Sigmoid colon (tissue), 4 donors: ENCODE measurements around the gene OBI1.

Source experiments
- CTCF ChIP-seq, 4 experiments: fragments of 450-650 bp in 3 of 4; fragments of 200-600 bp in 1 of 4; IDR thresholded peaks; one replicate each; pipeline ENCODE4 v1.5.1; 2016 to 2019; ENCODE audit warnings: antibody characterized with exemption in 4 of 4, mild to moderate bottlenecking in 3 of 4, moderate library complexity in 2 of 4
- EP300 ChIP-seq, 4 donors: sonication (generic); formaldehyde crosslinking; IDR thresholded peaks; one replicate each; pipeline ENCODE4 v1.6.1; 2017; ENCODE audit warnings: antibody characterized with exemption in 4 of 4
- POLR2A ChIP-seq, 2 donors: fragments of 450-650 bp; IDR thresholded peaks; one replicate each; pipeline ENCODE4 v1.6.1; 2016; ENCODE audit warnings: antibody characterized with exemption in 2 of 2, mild to moderate bottlenecking in 2 of 2, moderate library complexity in 2 of 2
- POLR2AphosphoS5 ChIP-seq, 4 donors: sonication (generic); formaldehyde crosslinking; IDR thresholded peaks; one replicate each; pipeline ENCODE4 v1.6.1; 2017; ENCODE audit warnings: antibody characterized with exemption in 4 of 4

- TF ChIP-seq POLR2AphosphoS5 (IDR thresholded peaks at IDR 0.05) (no peak), POLR2A (IDR thresholded peaks at IDR 0.05) (no peak), CTCF (IDR thresholded peaks at IDR 0.05) (no peak), EP300 (IDR thresholded peaks at IDR 0.05) (no peak)
Measured at GRCh38 chr13:78609464-78610205, 49.3 kb downstream of the OBI1 start.
